ENCODE measurements around the gene GALM. TPM values are rescaled to one million over a fixed set of nuclear protein-coding genes. Genes with fewer than 3 reads are reported as not detected.
"Not testable (repeated sequence)": the region's sequence is repeated elsewhere in the genome, so short reads cannot be mapped to it uniquely, and the experiment has no call there.

Gene GALM
- polyA plus RNA-seq, 2 of the 4 experiments (the other 2 are of a cell fraction) = 33.4 to 34.2 TPM

- Histone ChIP-seq H3K9me3 (no peaks in the 10 kb centered on the region), H3K27ac (no peak overlapping the region), H3K4me1 (no peaks in the 10 kb centered on the region), H3K4me2 (no peak overlapping the region), H3K4me3 (no peak overlapping the region)
- DNase-seq (ENCODE audit: low read depth in 1 of 2, low spot score in 1 of 2) = no peak
- CTCF ChIA-PET = interaction anchor here (0.5 to 1.2 kb wide), 5 partner anchors 9 to 311 kb away, joined by 3 to 6 read pairs (median 3); no protein-coding TSS in a partner anchor
- WGBS (ENCODE audit: missing lambda C conversion rate) = 82% methylated on average over 6 of the region's 6 CpGs
- no peak for FAIRE-seq
- TF ChIP-seq MAFK (IDR thresholded peaks at IDR 0.05; ENCODE audit: partially characterized antibody) = no peak
- TF ChIP-seq RCOR1 (IDR thresholded peaks at IDR 0.05; ENCODE audit: low read depth, low read length) = no peak
- TF ChIP-seq E2F6 (IDR thresholded peaks at IDR 0.05; ENCODE audit: borderline replicate concordance, low read depth) = no peak
- no peak for TF ChIP-seq KDM5A (IDR thresholded peaks at IDR 0.05)
- no peak for TF ChIP-seq CBX8 (IDR thresholded peaks at IDR 0.05)
- no peak for TF ChIP-seq NR3C1 (IDR thresholded peaks at IDR 0.05)
- TF ChIP-seq BCL3 (IDR thresholded peaks at IDR 0.05) = no peak
- TF ChIP-seq POLR2AphosphoS2 (conservative IDR thresholded peaks at IDR 0.05; ENCODE audit: low read length) = no peak
- no peak for TF ChIP-seq USF2 (IDR thresholded peaks at IDR 0.05)
- TF ChIP-seq MYC (IDR thresholded peaks at IDR 0.05; ENCODE audit: borderline replicate concordance, low read length) = no peak
- TF ChIP-seq HEYL (CRISPR knock-in tag; IDR thresholded peaks at IDR 0.05) = no peak
- no peak for TF ChIP-seq SREBF2 (IDR thresholded peaks at IDR 0.05)
- TF ChIP-seq EHMT2 (IDR thresholded peaks at IDR 0.05; ENCODE audit: low read depth) = no peak
- no peak for TF ChIP-seq REST (IDR thresholded peaks at IDR 0.05)
- no peak for TF ChIP-seq FOXS1 (CRISPR knock-in tag; IDR thresholded peaks at IDR 0.05)
- TF ChIP-seq POLR2A (IDR thresholded peaks at IDR 0.05; ENCODE audit: low read length) = no peak
- no peak for TF ChIP-seq ZNF302 (CRISPR knock-in tag; IDR thresholded peaks at IDR 0.05)
- TF ChIP-seq JUNB (IDR thresholded peaks at IDR 0.05) = no peak
- no peak for TF ChIP-seq PBX3 (IDR thresholded peaks at IDR 0.05)
- no peak for TF ChIP-seq PHF8 (IDR thresholded peaks at IDR 0.05; ENCODE audit: borderline replicate concordance, low read depth)
- no peak for ATAC-seq
- POLR2A ChIA-PET = no interaction called here
These were observed 10.8 kb downstream of the GALM start for GRCh38 chr2:38676681-38677080.

GRCh38 chr2:38680868-38681267 is 15.0 kb downstream of the GALM start:
- FAIRE-seq; H3K9me3 ChIP-seq; DNase-seq (ENCODE audit: low read depth in 1 of 2, low spot score in 1 of 2); H3K27ac ChIP-seq; ATAC-seq; H3K4me2 ChIP-seq; H3K4me3 ChIP-seq: not testable (repeated sequence)
- CTCF ChIA-PET = interaction anchor here (1.1 to 4.1 kb wide), 4 partner anchors 8 to 77 kb away, joined by 3 to 18 read pairs (median 6); no protein-coding TSS in a partner anchor
- H3K4me1 ChIP-seq = peaks cover 20% of the 10 kb centered on the region
- WGBS (ENCODE audit: missing lambda C conversion rate) = 89% methylated on average over 5 of the region's 5 CpGs
- POLR2A ChIA-PET = interaction anchor here (1.2 kb wide), 1 partner anchor 70 kb away, joined by 3 read pairs; the partner anchor contains the start of gene SRSF7
